ENCODE measurements around the gene HMCN2.

HMCN2 gene

GRCh38 chr9:130438382-130438981 lies 172.9 kb downstream of the HMCN2 start:
- no peak for DNase-seq

GRCh38 chr9:130441031-130441430 lies 175.5 kb downstream of the HMCN2 start:
- no peak for DNase-seq

- no peak for DNase-seq
Measured at GRCh38 chr9:130442746-130443455, 177.3 kb downstream of the HMCN2 start.

GRCh38 chr9:130443456-130443801 lies 177.9 kb downstream of the HMCN2 start:
- no peak for DNase-seq

- no peak for DNase-seq
Measured at GRCh38 chr9:130443840-130444492, 178.4 kb downstream of the HMCN2 start.

GRCh38 chr9:130444565-130445221 lies 179.1 kb downstream of the HMCN2 start, which contains the start of gene ASS1:
Gene ASS1 (plus strand): TSS chr9:130444961. CDS start chr9:130452229, 7,268 bp downstream.
- peak; percentile 42 for DNase-seq

- DNase-seq = no peak
Measured at GRCh38 chr9:130445268-130445983, 179.9 kb downstream of the HMCN2 start.

GRCh38 chr9:130446101-130446861 lies 180.7 kb downstream of the HMCN2 start:
- no peak for DNase-seq

- no peak for DNase-seq
Measured at GRCh38 chr9:130447193-130447816, 181.7 kb downstream of the HMCN2 start.

- DNase-seq = no peak
Measured at GRCh38 chr9:130448035-130448624, 182.6 kb downstream of the HMCN2 start.

GRCh38 chr9:130448771-130449603 lies 183.4 kb downstream of the HMCN2 start:
- DNase-seq = no peak

- DNase-seq = no peak
Measured at GRCh38 chr9:130450344-130451003, 184.9 kb downstream of the HMCN2 start.

- no peak for DNase-seq
Measured at GRCh38 chr9:130451004-130451390, 185.4 kb downstream of the HMCN2 start.

- no peak for DNase-seq
Measured at GRCh38 chr9:130451509-130452388, 186.2 kb downstream of the HMCN2 start.

GRCh38 chr9:130452835-130453234 lies 187.3 kb downstream of the HMCN2 start:
- no peak for DNase-seq

- no peak for DNase-seq
Measured at GRCh38 chr9:130453487-130453886, 187.9 kb downstream of the HMCN2 start.

GRCh38 chr9:130454096-130454811 lies 188.7 kb downstream of the HMCN2 start:
- no peak for DNase-seq

- no peak for DNase-seq
Measured at GRCh38 chr9:130454812-130455325, 189.3 kb downstream of the HMCN2 start.

All from CD4-positive, alpha-beta T cell treated with Interleukin-12 subunit alpha and Interleukin-12 subunit beta, for 1 hour (primary cell).